GM12878 (cell line): ENCODE data around the gene TCF23. TPM values are rescaled to one million over a fixed set of nuclear protein-coding genes. Genes with fewer than 3 reads are reported as not detected.

Experiments
- ATF7 ChIP-seq: fragments of 450-650 bp; IDR thresholded peaks from 2 replicates; pipeline ENCODE4 v1.6.1; 2016; ENCODE audit warnings: low read depth, mild to moderate bottlenecking
- BRCA1 ChIP-seq: IDR thresholded peaks from 2 replicates; pipeline ENCODE4 v1.6.1; 2011; ENCODE audit warnings: low read depth, low read length, improper control_type of control experiment
- CREB1 ChIP-seq: IDR thresholded peaks from 2 replicates; pipeline ENCODE4 v1.6.1; 2012; ENCODE audit warnings: low read depth, mild to moderate bottlenecking, inconsistent platforms
- CTCF ChIP-seq, 3 experiments: IDR thresholded peaks in 2 of 3; conservative IDR thresholded peaks in 1 of 3; 2 replicates each; pipeline ENCODE4 v1.5.1; 2011; ENCODE audit warnings: low read depth in 3 of 3, low read length in 3 of 3, mild to moderate bottlenecking in 3 of 3, control low read depth in 2 of 3, moderate library complexity in 2 of 3, inconsistent platforms in 1 of 3, mixed read lengths in 1 of 3; ENCODE audit not compliant: control insufficient read depth in 2 of 3, insufficient read depth in 1 of 3; ENCODE audit errors: extremely low read depth in 1 of 3
- FOS ChIP-seq: IDR thresholded peaks from 3 replicates; pipeline ENCODE4 v1.6.1; 2011; ENCODE audit warnings: borderline replicate concordance; ENCODE audit not compliant: insufficient read length; ENCODE audit errors: extremely low read depth
- GABPA ChIP-seq: IDR thresholded peaks from 2 replicates; pipeline ENCODE4 v1.6.1; 2014; ENCODE audit warnings: antibody characterized with exemption, low read depth, mild to moderate bottlenecking, inconsistent platforms
- HDAC2 ChIP-seq: fragments of 200-600 bp; sonication (generic); IDR thresholded peaks from 2 replicates; pipeline ENCODE4 v1.6.1; 2017
- KAT2A ChIP-seq: conservative IDR thresholded peaks from 2 replicates; pipeline ENCODE4 v1.6.1; 2011; ENCODE audit warnings: low read depth, low read length; ENCODE audit not compliant: control insufficient read depth
- MEF2A ChIP-seq: IDR thresholded peaks from 2 replicates; pipeline ENCODE4 v1.6.1; 2011; ENCODE audit warnings: low read depth, mild to moderate bottlenecking, low read length, moderate library complexity; ENCODE audit not compliant: insufficient read depth
- NFIC ChIP-seq: IDR thresholded peaks from 2 replicates; pipeline ENCODE4 v1.6.1; 2012; ENCODE audit warnings: low read depth, mild to moderate bottlenecking, inconsistent platforms, low read length, moderate library complexity
- NFYB ChIP-seq: IDR thresholded peaks from 2 replicates; pipeline ENCODE4 v1.6.1; 2011; ENCODE audit warnings: low read depth, mild to moderate bottlenecking, low read length, improper control_type of control experiment, moderate library complexity; ENCODE audit not compliant: insufficient read depth
- NR2C2 ChIP-seq: IDR thresholded peaks from 2 replicates; pipeline ENCODE4 v1.6.1; 2011; ENCODE audit warnings: borderline replicate concordance, low read depth; ENCODE audit not compliant: control insufficient read depth, insufficient read length
- RB1 ChIP-seq: fragments of 450-650 bp; formaldehyde crosslinking; IDR thresholded peaks from 2 replicates; pipeline ENCODE4 v1.6.1; 2017; ENCODE audit warnings: mild to moderate bottlenecking, borderline replicate concordance
- SMAD5 ChIP-seq: IDR thresholded peaks from 2 replicates; pipeline ENCODE4 v1.6.1; 2016; ENCODE audit warnings: antibody characterized with exemption, low read depth
- SPI1 ChIP-seq: IDR thresholded peaks from 2 replicates; pipeline ENCODE4 v1.6.1; 2011; ENCODE audit warnings: low read depth, mild to moderate bottlenecking, low read length, moderate library complexity, borderline replicate concordance; ENCODE audit not compliant: insufficient read depth
- SRF ChIP-seq, 2 experiments: IDR thresholded peaks; 2 replicates each; pipeline ENCODE4 v1.6.1; 2011; ENCODE audit warnings: low read depth in 2 of 2, low read length in 2 of 2, mild to moderate bottlenecking in 1 of 2, moderate library complexity in 1 of 2
- ZNF592 ChIP-seq: fragments of 450-650 bp; IDR thresholded peaks from 2 replicates; pipeline ENCODE4 v1.6.1; 2017; ENCODE audit warnings: mild to moderate bottlenecking, moderate library complexity
- polyA plus RNA-seq, 11 experiments: library from polyadenylated mRNA; depleted of rRNA in 4 of 11; unstranded in 6 of 11; stranded (reverse) in 5 of 11; fragments of >200 nt; fragmentation: Nextera tagmentation in 4 of 11; fragmentation: Illumina TruSeq in 1 of 11; extraction: Ambion mirVana in 4 of 11; extraction: Trizol in 1 of 11; gene quantifications; 1 replicate in 1 of 11; 2 replicates in 10 of 11; pipeline versions ENCODE4 v1.2.1 to v1.2.3, GENCODE V29; 2011 to 2016; ENCODE audit warnings: inconsistent platforms in 2 of 11, missing spikeins in 2 of 11, low read depth in 1 of 11
- total RNA-seq, 4 experiments: library from RNA; depleted of rRNA in 3 of 4; stranded (reverse); fragments of >200 nt in 3 of 4; fragmentation: Illumina TruSeq in 1 of 4; extraction: Trizol in 1 of 4; gene quantifications; 2 replicates each; pipeline versions ENCODE4 v1.2.1 to v1.2.3, GENCODE V29; 2013 to 2021
- TF ChIP-seq, protein P1 (sequence below): IDR thresholded peaks from 2 replicates; pipeline ENCODE4 v1.6.1; 2011; ENCODE audit warnings: mild to moderate bottlenecking, low read depth, low read length, moderate library complexity; ENCODE audit not compliant: insufficient replicate concordance

Gene TCF23
- total and polyA plus RNA-seq, 10 of the 15 experiments (the other 5 are each of a cell fraction or from before 2014, with no cell fraction given): not detected

DNA sequence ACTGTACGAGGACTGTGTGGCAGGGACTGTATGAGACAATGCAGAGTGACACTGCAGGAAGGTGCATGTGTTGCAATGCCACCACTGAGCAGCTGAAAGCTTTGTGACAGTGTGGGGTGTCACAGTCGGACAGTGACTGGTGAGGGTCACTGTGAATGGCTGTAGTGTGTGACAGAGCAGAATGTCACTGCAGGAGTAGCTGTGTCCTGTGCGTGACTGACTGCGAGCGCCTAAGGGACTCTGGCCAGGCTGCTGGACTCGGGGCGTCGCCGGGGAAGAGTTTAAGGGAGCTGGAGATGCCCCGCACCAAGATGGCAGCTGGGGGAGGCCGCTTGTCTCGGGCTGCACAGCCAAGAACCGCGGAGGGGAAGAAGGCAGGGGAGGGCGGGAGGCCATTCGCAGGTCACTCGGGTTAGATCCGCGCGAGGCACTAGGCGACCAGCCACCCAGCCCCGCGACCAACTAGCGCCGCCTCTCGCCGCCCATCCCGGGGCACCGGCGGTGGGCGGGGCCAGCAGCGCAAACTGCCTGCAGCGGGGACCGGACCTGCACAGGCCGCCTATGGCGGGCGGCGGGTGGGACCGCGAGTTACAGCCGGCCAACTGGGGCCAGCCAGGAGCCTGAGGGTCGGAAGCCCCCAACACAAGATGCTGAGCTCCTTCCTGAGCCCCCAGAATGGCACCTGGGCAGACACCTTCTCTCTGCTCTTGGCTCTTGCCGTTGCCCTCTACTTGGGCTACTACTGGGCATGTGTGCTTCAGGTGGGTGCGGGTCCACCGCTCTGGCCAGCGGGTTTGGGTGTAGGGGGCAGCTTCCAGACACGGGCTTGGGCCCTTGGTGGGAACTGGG lies 25.3 kb upstream of the TCF23 start, which contains the start of gene ABHD1 (continued):
- TF ChIP-seq KAT2A: no peak
- no peak for TF ChIP-seq NR2C2
- no peak for TF ChIP-seq ATF7
- no peak for TF ChIP-seq SPI1
- no peak for TF ChIP-seq SRF (IDR thresholded peaks at IDR 0.05; ENCODE audit: low read depth in 2 of 2, low read length in 2 of 2)
- no peak for TF ChIP-seq RB1
- no peak for TF ChIP-seq MEF2A
- peak in 1 of 3 experiments; percentile 11; a peak in 1 of 6 replicates for TF ChIP-seq CTCF (IDR thresholded peaks at IDR 0.05 in 2 of 3, conservative IDR thresholded peaks at IDR 0.05 in 1 of 3; ENCODE audit: control insufficient read depth in 2 of 3, extremely low read depth in 1 of 3, insufficient read depth in 1 of 3, low read depth in 3 of 3, low read length in 3 of 3)
- TF ChIP-seq SMAD5: no peak
- TF ChIP-seq ZNF592: no peak
- 0 out of 2 replicates have a peak, but pooled peaks have one; percentile 14 for TF ChIP-seq NFYB
- no peak for TF ChIP-seq NFIC
- no peak for TF ChIP-seq BRCA1
- no peak for TF ChIP-seq CREB1
- no peak for TF ChIP-seq GABPA
- TF ChIP-seq, protein P1, sequence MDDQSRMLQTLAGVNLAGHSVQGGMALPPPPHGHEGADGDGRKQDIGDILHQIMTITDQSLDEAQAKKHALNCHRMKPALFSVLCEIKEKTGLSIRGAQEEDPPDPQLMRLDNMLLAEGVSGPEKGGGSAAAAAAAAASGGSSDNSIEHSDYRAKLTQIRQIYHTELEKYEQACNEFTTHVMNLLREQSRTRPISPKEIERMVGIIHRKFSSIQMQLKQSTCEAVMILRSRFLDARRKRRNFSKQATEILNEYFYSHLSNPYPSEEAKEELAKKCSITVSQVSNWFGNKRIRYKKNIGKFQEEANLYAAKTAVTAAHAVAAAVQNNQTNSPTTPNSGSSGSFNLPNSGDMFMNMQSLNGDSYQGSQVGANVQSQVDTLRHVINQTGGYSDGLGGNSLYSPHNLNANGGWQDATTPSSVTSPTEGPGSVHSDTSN: no peak
- TF ChIP-seq FOS: no peak
- no peak for TF ChIP-seq HDAC2
